HEK293 (cell line): Measurements from ENCODE around the gene ABCC3.

ENCODE experiments used
- BCL11B ChIP-seq: fragments of 450-650 bp; formaldehyde crosslinking; IDR thresholded peaks from 2 replicates; pipeline ENCODE4 v1.5.1; 2016; ENCODE audit warnings: low read depth, missing biosample characterization, missing genetic modification characterization
- FEZF1 ChIP-seq: fragments of 450-650 bp; formaldehyde crosslinking; IDR thresholded peaks from 2 replicates; pipeline ENCODE4 v1.5.1; 2016; ENCODE audit warnings: missing biosample characterization, missing genetic modification characterization
- KLF10 ChIP-seq: fragments of 450-650 bp; IDR thresholded peaks from 2 replicates; pipeline ENCODE4 v1.5.1; 2018; ENCODE audit warnings: missing biosample characterization, mild to moderate bottlenecking, missing genetic modification characterization
- MYNN ChIP-seq: fragments of 450-650 bp; formaldehyde crosslinking; IDR thresholded peaks from 2 replicates; pipeline ENCODE4 v1.5.1; 2016; ENCODE audit warnings: missing biosample characterization, missing genetic modification characterization, borderline replicate concordance
- RBAK ChIP-seq: fragments of 450-650 bp; formaldehyde crosslinking; IDR thresholded peaks from 2 replicates; pipeline ENCODE4 v1.5.1; 2016; ENCODE audit warnings: missing biosample characterization, missing genetic modification characterization
- ZEB2 ChIP-seq: fragments of 450-650 bp; formaldehyde crosslinking; IDR thresholded peaks from 2 replicates; pipeline ENCODE4 v1.5.1; 2016; ENCODE audit warnings: missing biosample characterization, missing genetic modification characterization
- ZFP37 ChIP-seq: fragments of 450-650 bp; formaldehyde crosslinking; IDR thresholded peaks from 2 replicates; pipeline ENCODE4 v1.5.1; 2016; ENCODE audit warnings: missing biosample characterization, missing genetic modification characterization
- ZNF112 ChIP-seq: fragments of 450-650 bp; formaldehyde crosslinking; IDR thresholded peaks from 2 replicates; pipeline ENCODE4 v1.5.0; 2017; ENCODE audit warnings: missing biosample characterization, missing genetic modification characterization
- ZNF138 ChIP-seq: fragments of 450-650 bp; formaldehyde crosslinking; IDR thresholded peaks from 2 replicates; pipeline ENCODE4 v1.5.1; 2016; ENCODE audit warnings: missing biosample characterization, missing genetic modification characterization, borderline replicate concordance
- ZNF140 ChIP-seq: fragments of 450-650 bp; formaldehyde crosslinking; IDR thresholded peaks from 2 replicates; pipeline ENCODE4 v1.5.1; 2016; ENCODE audit warnings: missing biosample characterization, missing genetic modification characterization
- ZNF146 ChIP-seq: fragments of 450-650 bp; formaldehyde crosslinking; IDR thresholded peaks from 2 replicates; pipeline ENCODE4 v1.5.1; 2016; ENCODE audit warnings: missing biosample characterization, missing genetic modification characterization
- ZNF175 ChIP-seq: fragments of 450-650 bp; formaldehyde crosslinking; IDR thresholded peaks from 2 replicates; pipeline ENCODE4 v1.5.1; 2016; ENCODE audit warnings: missing biosample characterization, missing genetic modification characterization
- ZNF19 ChIP-seq: fragments of 450-650 bp; formaldehyde crosslinking; IDR thresholded peaks from 2 replicates; pipeline ENCODE4; 2016; ENCODE audit warnings: missing biosample characterization, missing genetic modification characterization, low read depth
- ZNF2 ChIP-seq: fragments of 450-650 bp; formaldehyde crosslinking; IDR thresholded peaks from 2 replicates; pipeline ENCODE4 v1.5.1; 2016; ENCODE audit warnings: missing biosample characterization, missing genetic modification characterization
- ZNF214 ChIP-seq: fragments of 450-650 bp; formaldehyde crosslinking; IDR thresholded peaks from 2 replicates; pipeline ENCODE4 v1.5.1; 2017; ENCODE audit warnings: missing biosample characterization, mild to moderate bottlenecking, missing genetic modification characterization, borderline replicate concordance
- ZNF23 ChIP-seq: fragments of 450-650 bp; formaldehyde crosslinking; IDR thresholded peaks from 2 replicates; pipeline ENCODE4 v1.5.1; 2016; ENCODE audit warnings: missing biosample characterization, missing genetic modification characterization, borderline replicate concordance
- ZNF341 ChIP-seq: fragments of 450-650 bp; formaldehyde crosslinking; IDR thresholded peaks from 2 replicates; pipeline ENCODE4; 2016; ENCODE audit warnings: low read depth, missing biosample characterization, missing genetic modification characterization
- ZNF37A ChIP-seq: fragments of 450-650 bp; IDR thresholded peaks from 2 replicates; pipeline ENCODE4 v1.5.1; 2018; ENCODE audit warnings: missing biosample characterization, missing genetic modification characterization
- ZNF394 ChIP-seq: fragments of 450-650 bp; formaldehyde crosslinking; IDR thresholded peaks from 2 replicates; pipeline ENCODE4 v1.5.1; 2016; ENCODE audit warnings: missing biosample characterization, missing genetic modification characterization, mild to moderate bottlenecking, moderate library complexity, borderline replicate concordance
- ZNF404 ChIP-seq: fragments of 450-650 bp; formaldehyde crosslinking; IDR thresholded peaks from 2 replicates; pipeline ENCODE4 v1.5.1; 2017; ENCODE audit warnings: missing biosample characterization, missing genetic modification characterization
- ZNF423 ChIP-seq: fragments of 450-650 bp; formaldehyde crosslinking; IDR thresholded peaks from 2 replicates; pipeline ENCODE4 v1.5.1; 2016; ENCODE audit warnings: missing biosample characterization, missing genetic modification characterization
- ZNF433 ChIP-seq: fragments of 450-650 bp; formaldehyde crosslinking; IDR thresholded peaks from 2 replicates; pipeline ENCODE4 v1.5.1; 2016; ENCODE audit warnings: missing biosample characterization, missing genetic modification characterization, low read depth
- ZNF561 ChIP-seq: fragments of 450-650 bp; IDR thresholded peaks from 2 replicates; pipeline ENCODE4 v1.5.1; 2018; ENCODE audit warnings: missing biosample characterization, missing genetic modification characterization, borderline replicate concordance
- ZNF571 ChIP-seq: fragments of 450-650 bp; formaldehyde crosslinking; IDR thresholded peaks from 2 replicates; pipeline ENCODE4 v1.5.0; 2017; ENCODE audit warnings: missing biosample characterization, missing genetic modification characterization
- ZNF585B ChIP-seq: fragments of 450-650 bp; formaldehyde crosslinking; IDR thresholded peaks from 2 replicates; pipeline ENCODE4 v1.5.1; 2016; ENCODE audit warnings: missing biosample characterization, missing genetic modification characterization
- ZNF596 ChIP-seq: fragments of 450-650 bp; IDR thresholded peaks from 2 replicates; pipeline ENCODE4 v1.5.0; 2018; ENCODE audit warnings: missing biosample characterization, mild to moderate bottlenecking, missing genetic modification characterization, moderate library complexity
- ZNF629 ChIP-seq: fragments of 450-650 bp; formaldehyde crosslinking; IDR thresholded peaks from 2 replicates; pipeline ENCODE4 v1.5.1; 2017; ENCODE audit warnings: missing biosample characterization, missing genetic modification characterization
- ZNF658 ChIP-seq: fragments of 450-650 bp; formaldehyde crosslinking; IDR thresholded peaks from 2 replicates; pipeline ENCODE4; 2016; ENCODE audit warnings: missing biosample characterization, missing genetic modification characterization
- ZNF664 ChIP-seq: fragments of 450-650 bp; formaldehyde crosslinking; IDR thresholded peaks from 2 replicates; pipeline ENCODE4 v1.5.1; 2016; ENCODE audit warnings: missing biosample characterization, missing genetic modification characterization
- ZNF747 ChIP-seq: fragments of 450-650 bp; formaldehyde crosslinking; IDR thresholded peaks from 2 replicates; pipeline ENCODE4 v1.5.1; 2016; ENCODE audit warnings: missing biosample characterization, missing genetic modification characterization
- ZNF76 ChIP-seq: fragments of 450-650 bp; formaldehyde crosslinking; IDR thresholded peaks from 2 replicates; pipeline ENCODE4; 2016; ENCODE audit warnings: low read depth, missing biosample characterization, missing genetic modification characterization, borderline replicate concordance
- ZNF837 ChIP-seq: fragments of 450-650 bp; formaldehyde crosslinking; IDR thresholded peaks from 2 replicates; pipeline ENCODE4 v1.5.1; 2016; ENCODE audit warnings: missing biosample characterization, missing genetic modification characterization
- ZSCAN23 ChIP-seq: fragments of 450-650 bp; formaldehyde crosslinking; IDR thresholded peaks from 2 replicates; pipeline ENCODE4 v1.5.1; 2016; ENCODE audit warnings: missing biosample characterization, missing genetic modification characterization
- ZXDB ChIP-seq: fragments of 450-650 bp; formaldehyde crosslinking; IDR thresholded peaks from 2 replicates; pipeline ENCODE4 v1.5.1; 2016; ENCODE audit warnings: missing biosample characterization, missing genetic modification characterization
- TF ChIP-seq, protein P1 (sequence below): IDR thresholded peaks from 2 replicates; pipeline ENCODE4 v1.6.1; 2011; ENCODE audit warnings: mild to moderate bottlenecking, low read depth, low read length, borderline replicate concordance
- TF ChIP-seq, protein P2 (sequence below): fragments of 450-650 bp; formaldehyde crosslinking; IDR thresholded peaks from 2 replicates; pipeline ENCODE4 v1.5.1; 2016; ENCODE audit warnings: missing biosample characterization, missing genetic modification characterization, borderline replicate concordance
- TF ChIP-seq, protein P3 (sequence below): fragments of 450-650 bp; formaldehyde crosslinking; IDR thresholded peaks from 2 replicates; pipeline ENCODE4 v1.5.1; 2016; ENCODE audit warnings: missing biosample characterization, missing genetic modification characterization

The ABCC3 gene

DNA sequence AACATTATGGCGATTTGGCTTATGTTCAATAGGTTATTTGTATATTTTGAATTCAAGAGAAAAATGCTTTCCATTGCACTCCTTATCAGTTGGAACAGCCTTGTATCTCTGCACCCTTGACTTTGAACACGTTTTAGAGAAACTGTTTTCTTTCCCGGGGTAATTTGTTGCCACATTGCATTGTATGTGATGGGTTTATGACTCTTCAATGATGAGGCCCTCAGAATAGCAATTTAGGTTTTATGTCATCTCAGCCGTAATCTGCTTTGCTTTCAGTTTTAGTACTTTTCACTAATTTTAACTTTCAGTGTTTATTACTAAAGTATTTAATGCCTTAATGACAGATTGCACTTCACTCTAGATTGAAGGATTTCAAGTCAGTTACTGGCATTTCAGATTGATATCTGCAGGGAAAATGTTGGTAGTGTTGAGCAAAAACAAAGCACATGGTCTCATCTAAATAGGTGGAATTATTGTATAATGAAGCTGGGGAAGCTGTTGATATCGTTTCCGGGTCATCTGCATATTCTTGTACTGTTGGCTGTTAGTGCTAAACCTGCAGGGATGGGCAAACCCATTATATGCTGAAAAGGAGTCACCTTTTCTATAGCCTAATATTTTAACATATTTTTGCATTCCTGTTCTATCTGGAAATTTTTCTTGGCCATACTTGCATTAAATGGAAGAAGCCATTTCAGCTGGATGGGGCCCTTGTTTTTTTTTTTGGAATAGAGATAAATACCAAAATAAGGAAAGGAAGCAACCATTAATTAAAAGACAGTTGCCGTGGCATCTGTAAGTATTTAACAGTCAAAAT lies 86.7 kb downstream of the ABCC3 start (continued):
- TF ChIP-seq ZNF341 (tag by site-specific recombination): peak; percentile 81
- TF ChIP-seq ZNF585B (tag by site-specific recombination): no peak
- TF ChIP-seq, protein P1, sequence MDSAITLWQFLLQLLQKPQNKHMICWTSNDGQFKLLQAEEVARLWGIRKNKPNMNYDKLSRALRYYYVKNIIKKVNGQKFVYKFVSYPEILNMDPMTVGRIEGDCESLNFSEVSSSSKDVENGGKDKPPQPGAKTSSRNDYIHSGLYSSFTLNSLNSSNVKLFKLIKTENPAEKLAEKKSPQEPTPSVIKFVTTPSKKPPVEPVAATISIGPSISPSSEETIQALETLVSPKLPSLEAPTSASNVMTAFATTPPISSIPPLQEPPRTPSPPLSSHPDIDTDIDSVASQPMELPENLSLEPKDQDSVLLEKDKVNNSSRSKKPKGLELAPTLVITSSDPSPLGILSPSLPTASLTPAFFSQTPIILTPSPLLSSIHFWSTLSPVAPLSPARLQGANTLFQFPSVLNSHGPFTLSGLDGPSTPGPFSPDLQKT: no peak
- no peak for TF ChIP-seq ZNF146 (tag by site-specific recombination)
- TF ChIP-seq ZNF140: no peak
- TF ChIP-seq, protein P2, sequence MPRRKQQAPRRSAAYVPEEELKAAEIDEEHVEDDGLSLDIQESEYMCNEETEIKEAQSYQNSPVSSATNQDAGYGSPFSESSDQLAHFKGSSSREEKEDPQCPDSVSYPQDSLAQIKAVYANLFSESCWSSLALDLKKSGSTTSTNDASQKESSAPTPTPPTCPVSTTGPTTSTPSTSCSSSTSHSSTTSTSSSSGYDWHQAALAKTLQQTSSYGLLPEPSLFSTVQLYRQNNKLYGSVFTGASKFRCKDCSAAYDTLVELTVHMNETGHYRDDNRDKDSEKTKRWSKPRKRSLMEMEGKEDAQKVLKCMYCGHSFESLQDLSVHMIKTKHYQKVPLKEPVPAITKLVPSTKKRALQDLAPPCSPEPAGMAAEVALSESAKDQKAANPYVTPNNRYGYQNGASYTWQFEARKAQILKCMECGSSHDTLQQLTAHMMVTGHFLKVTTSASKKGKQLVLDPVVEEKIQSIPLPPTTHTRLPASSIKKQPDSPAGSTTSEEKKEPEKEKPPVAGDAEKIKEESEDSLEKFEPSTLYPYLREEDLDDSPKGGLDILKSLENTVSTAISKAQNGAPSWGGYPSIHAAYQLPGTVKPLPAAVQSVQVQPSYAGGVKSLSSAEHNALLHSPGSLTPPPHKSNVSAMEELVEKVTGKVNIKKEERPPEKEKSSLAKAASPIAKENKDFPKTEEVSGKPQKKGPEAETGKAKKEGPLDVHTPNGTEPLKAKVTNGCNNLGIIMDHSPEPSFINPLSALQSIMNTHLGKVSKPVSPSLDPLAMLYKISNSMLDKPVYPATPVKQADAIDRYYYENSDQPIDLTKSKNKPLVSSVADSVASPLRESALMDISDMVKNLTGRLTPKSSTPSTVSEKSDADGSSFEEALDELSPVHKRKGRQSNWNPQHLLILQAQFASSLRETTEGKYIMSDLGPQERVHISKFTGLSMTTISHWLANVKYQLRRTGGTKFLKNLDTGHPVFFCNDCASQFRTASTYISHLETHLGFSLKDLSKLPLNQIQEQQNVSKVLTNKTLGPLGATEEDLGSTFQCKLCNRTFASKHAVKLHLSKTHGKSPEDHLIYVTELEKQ (tag by site-specific recombination): peak; percentile 44; the same call in 1 of the 2 replicates
- TF ChIP-seq, protein P3, sequence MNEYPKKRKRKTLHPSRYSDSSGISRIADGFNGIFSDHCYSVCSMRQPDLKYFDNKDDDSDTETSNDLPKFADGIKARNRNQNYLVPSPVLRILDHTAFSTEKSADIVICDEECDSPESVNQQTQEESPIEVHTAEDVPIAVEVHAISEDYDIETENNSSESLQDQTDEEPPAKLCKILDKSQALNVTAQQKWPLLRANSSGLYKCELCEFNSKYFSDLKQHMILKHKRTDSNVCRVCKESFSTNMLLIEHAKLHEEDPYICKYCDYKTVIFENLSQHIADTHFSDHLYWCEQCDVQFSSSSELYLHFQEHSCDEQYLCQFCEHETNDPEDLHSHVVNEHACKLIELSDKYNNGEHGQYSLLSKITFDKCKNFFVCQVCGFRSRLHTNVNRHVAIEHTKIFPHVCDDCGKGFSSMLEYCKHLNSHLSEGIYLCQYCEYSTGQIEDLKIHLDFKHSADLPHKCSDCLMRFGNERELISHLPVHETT (tag by site-specific recombination): no peak
- TF ChIP-seq ZNF23: no peak
- TF ChIP-seq ZSCAN23: no peak
- TF ChIP-seq ZNF19: no peak
- TF ChIP-seq ZNF37A (tag by site-specific recombination): no peak
- no peak for TF ChIP-seq ZNF433
- TF ChIP-seq ZNF214: no peak
- no peak for TF ChIP-seq ZFP37 (tag by site-specific recombination)
- peak; percentile 39; the same call in 1 of the 2 replicates for TF ChIP-seq ZNF629
- no peak for TF ChIP-seq ZNF138 (tag by site-specific recombination)
- no peak; the same call in 1 of the 2 replicates for TF ChIP-seq ZEB2 (tag by site-specific recombination)
- peak; percentile 66 for TF ChIP-seq FEZF1
- no peak for TF ChIP-seq ZNF404 (tag by site-specific recombination)
- no peak for TF ChIP-seq ZNF175 (tag by site-specific recombination)
- no peak for TF ChIP-seq ZNF423 (tag by site-specific recombination)
- TF ChIP-seq ZNF664 (tag by site-specific recombination): no peak
- TF ChIP-seq ZNF837: no peak
- no peak for TF ChIP-seq ZNF561
- no peak for TF ChIP-seq ZNF658
- no peak for TF ChIP-seq MYNN
- no peak for TF ChIP-seq RBAK (tag by site-specific recombination)
- TF ChIP-seq ZNF571 (tag by site-specific recombination): no peak
- TF ChIP-seq ZNF76 (tag by site-specific recombination): no peak
- no peak for TF ChIP-seq ZNF112 (tag by site-specific recombination)
- TF ChIP-seq ZNF2: peak; percentile 31; the same call in 1 of the 2 replicates
- peak; percentile 52; the same call in 1 of the 2 replicates for TF ChIP-seq ZXDB (tag by site-specific recombination)
- no peak for TF ChIP-seq ZNF596
- no peak for TF ChIP-seq ZNF747 (tag by site-specific recombination)
- TF ChIP-seq KLF10 (tag by site-specific recombination): no peak
- no peak for TF ChIP-seq BCL11B (tag by site-specific recombination)
- no peak for TF ChIP-seq ZNF394
